ENCODE data around the gene HRH1.
"Not testable (repeated sequence)": the region's sequence is repeated elsewhere in the genome, so short reads cannot be mapped to it uniquely, and the experiment has no call there.

The HRH1 gene

GRCh38 chr3:11206316-11206715 lies 52.0 kb downstream of the HRH1 start:
- no peaks in the 10 kb centered on the region for H3K36me3 ChIP-seq (ENCODE audit: control insufficient read depth in 2 of 2, insufficient read depth in 2 of 2, low read length in 2 of 2)
- H3K4me3 ChIP-seq (ENCODE audit: low read length in 2 of 2): no peak overlapping the region
- H3K4me1 ChIP-seq (ENCODE audit: control insufficient read depth, insufficient read depth, low read length): peaks cover under 1% of the 10 kb centered on the region
- H3K27ac ChIP-seq (ENCODE audit: low read length): no peak overlapping the region
- H3K9me3 ChIP-seq (ENCODE audit: control insufficient read depth in 2 of 2, low read length in 2 of 2): no peaks in the 10 kb centered on the region
- H3K27me3 ChIP-seq (ENCODE audit: control insufficient read depth in 1 of 2, insufficient read depth in 2 of 2, low read length in 2 of 2): peaks cover 0 to under 1% of the 10 kb centered on the region in 2 donors
- H3K9ac ChIP-seq (ENCODE audit: low read length in 2 of 2): no peak overlapping the region

GRCh38 chr3:11206953-11207352 lies 52.7 kb downstream of the HRH1 start:
- H3K4me3 ChIP-seq (ENCODE audit: low read length in 2 of 2): no peak overlapping the region
- no peak overlapping the region for H3K27ac ChIP-seq (ENCODE audit: low read length)
- no peaks in the 10 kb centered on the region for H3K9me3 ChIP-seq (ENCODE audit: control insufficient read depth in 2 of 2, low read length in 2 of 2)
- H3K36me3 ChIP-seq (ENCODE audit: control insufficient read depth in 2 of 2, insufficient read depth in 2 of 2, low read length in 2 of 2): no peaks in the 10 kb centered on the region
- no peaks in the 10 kb centered on the region for H3K27me3 ChIP-seq (ENCODE audit: control insufficient read depth in 1 of 2, insufficient read depth in 2 of 2, low read length in 2 of 2)
- no peak overlapping the region for H3K9ac ChIP-seq (ENCODE audit: low read length in 2 of 2)
- H3K4me1 ChIP-seq (ENCODE audit: control insufficient read depth, insufficient read depth, low read length): peaks cover 3% of the 10 kb centered on the region

GRCh38 chr3:11211531-11212298 lies 57.4 kb downstream of the HRH1 start:
- H3K36me3 ChIP-seq (ENCODE audit: control insufficient read depth in 2 of 2, insufficient read depth in 2 of 2, low read length in 2 of 2): no peaks in the 10 kb centered on the region
- no peaks in the 10 kb centered on the region for H3K9me3 ChIP-seq (ENCODE audit: control insufficient read depth in 2 of 2, low read length in 2 of 2)
- H3K4me3 ChIP-seq (ENCODE audit: low read length in 2 of 2): no peak overlapping the region
- no peak overlapping the region for H3K9ac ChIP-seq (ENCODE audit: low read length in 2 of 2)
- H3K27me3 ChIP-seq (ENCODE audit: control insufficient read depth in 1 of 2, insufficient read depth in 2 of 2, low read length in 2 of 2): no peaks in the 10 kb centered on the region
- H3K4me1 ChIP-seq (ENCODE audit: control insufficient read depth, insufficient read depth, low read length): peaks cover 3% of the 10 kb centered on the region
- H3K27ac ChIP-seq (ENCODE audit: low read length): no peak overlapping the region

- no peak overlapping the region for H3K4me3 ChIP-seq (ENCODE audit: low read length in 2 of 2)
- no peak overlapping the region for H3K9ac ChIP-seq (ENCODE audit: low read length in 2 of 2)
- H3K36me3 ChIP-seq (ENCODE audit: control insufficient read depth in 2 of 2, insufficient read depth in 2 of 2, low read length in 2 of 2): no peaks in the 10 kb centered on the region
- no peaks in the 10 kb centered on the region for H3K27me3 ChIP-seq (ENCODE audit: control insufficient read depth in 1 of 2, insufficient read depth in 2 of 2, low read length in 2 of 2)
- peaks cover 3% of the 10 kb centered on the region for H3K4me1 ChIP-seq (ENCODE audit: control insufficient read depth, insufficient read depth, low read length)
- H3K9me3 ChIP-seq (ENCODE audit: control insufficient read depth in 2 of 2, low read length in 2 of 2): no peaks in the 10 kb centered on the region
- H3K27ac ChIP-seq (ENCODE audit: low read length): no peak overlapping the region
These were observed 58.0 kb downstream of the HRH1 start for GRCh38 chr3:11212299-11212608.

GRCh38 chr3:11212784-11213183 lies 58.5 kb downstream of the HRH1 start:
- Histone ChIP-seq H3K4me3 (ENCODE audit: low read length in 2 of 2) (no peak overlapping the region), H3K9ac (ENCODE audit: low read length in 2 of 2) (no peak overlapping the region), H3K36me3 (ENCODE audit: control insufficient read depth in 2 of 2, insufficient read depth in 2 of 2, low read length in 2 of 2) (no peaks in the 10 kb centered on the region), H3K9me3 (ENCODE audit: control insufficient read depth in 2 of 2, low read length in 2 of 2) (no peaks in the 10 kb centered on the region), H3K27ac (ENCODE audit: low read length) (no peak overlapping the region), H3K4me1 (ENCODE audit: control insufficient read depth, insufficient read depth, low read length) (peaks cover 3% of the 10 kb centered on the region), H3K27me3 (ENCODE audit: control insufficient read depth in 1 of 2, insufficient read depth in 2 of 2, low read length in 2 of 2) (no peaks in the 10 kb centered on the region)

- no peak overlapping the region for H3K4me3 ChIP-seq (ENCODE audit: low read length in 2 of 2)
- H3K27me3 ChIP-seq (ENCODE audit: control insufficient read depth in 1 of 2, insufficient read depth in 2 of 2, low read length in 2 of 2): no peaks in the 10 kb centered on the region
- no peaks in the 10 kb centered on the region for H3K36me3 ChIP-seq (ENCODE audit: control insufficient read depth in 2 of 2, insufficient read depth in 2 of 2, low read length in 2 of 2)
- no peak overlapping the region for H3K27ac ChIP-seq (ENCODE audit: low read length)
- H3K4me1 ChIP-seq (ENCODE audit: control insufficient read depth, insufficient read depth, low read length): peaks cover 3% of the 10 kb centered on the region
- no peaks in the 10 kb centered on the region for H3K9me3 ChIP-seq (ENCODE audit: control insufficient read depth in 2 of 2, low read length in 2 of 2)
- H3K9ac ChIP-seq (ENCODE audit: low read length in 2 of 2): no peak overlapping the region
These were observed 59.6 kb downstream of the HRH1 start for GRCh38 chr3:11213810-11214450.

GRCh38 chr3:11214451-11214978 lies 60.2 kb downstream of the HRH1 start:
- no peak overlapping the region for H3K27ac ChIP-seq (ENCODE audit: low read length)
- no peaks in the 10 kb centered on the region for H3K36me3 ChIP-seq (ENCODE audit: control insufficient read depth in 2 of 2, insufficient read depth in 2 of 2, low read length in 2 of 2)

GRCh38 chr3:11217370-11217769 lies 63.1 kb downstream of the HRH1 start:
- H3K4me1 ChIP-seq (ENCODE audit: control insufficient read depth, insufficient read depth, low read length); H3K27me3 ChIP-seq (ENCODE audit: control insufficient read depth in 1 of 2, insufficient read depth in 2 of 2, low read length in 2 of 2); H3K9ac ChIP-seq (ENCODE audit: low read length in 2 of 2); H3K27ac ChIP-seq (ENCODE audit: low read length); H3K4me3 ChIP-seq (ENCODE audit: low read length in 2 of 2); H3K36me3 ChIP-seq (ENCODE audit: control insufficient read depth in 2 of 2, insufficient read depth in 2 of 2, low read length in 2 of 2); H3K9me3 ChIP-seq (ENCODE audit: control insufficient read depth in 2 of 2, low read length in 2 of 2): not testable (repeated sequence)

More at GRCh38 chr3:11214451-11214978, 60.2 kb downstream of the HRH1 start:
- no peaks in the 10 kb centered on the region for H3K9me3 ChIP-seq (ENCODE audit: control insufficient read depth in 2 of 2, low read length in 2 of 2)
- H3K9ac ChIP-seq (ENCODE audit: low read length in 2 of 2): no peak overlapping the region
- no peaks in the 10 kb centered on the region for H3K27me3 ChIP-seq (ENCODE audit: control insufficient read depth in 1 of 2, insufficient read depth in 2 of 2, low read length in 2 of 2)
- H3K4me1 ChIP-seq (ENCODE audit: control insufficient read depth, insufficient read depth, low read length): peaks cover 3% of the 10 kb centered on the region
- H3K4me3 ChIP-seq (ENCODE audit: low read length in 2 of 2): no peak overlapping the region

- H3K9ac ChIP-seq (ENCODE audit: low read length in 2 of 2): no peak overlapping the region
- no peaks in the 10 kb centered on the region for H3K9me3 ChIP-seq (ENCODE audit: control insufficient read depth in 2 of 2, low read length in 2 of 2)
- H3K4me3 ChIP-seq (ENCODE audit: low read length in 2 of 2): no peak overlapping the region
- H3K4me1 ChIP-seq (ENCODE audit: control insufficient read depth, insufficient read depth, low read length): no peaks in the 10 kb centered on the region
- no peaks in the 10 kb centered on the region for H3K27me3 ChIP-seq (ENCODE audit: control insufficient read depth in 1 of 2, insufficient read depth in 2 of 2, low read length in 2 of 2)
- no peaks in the 10 kb centered on the region for H3K36me3 ChIP-seq (ENCODE audit: control insufficient read depth in 2 of 2, insufficient read depth in 2 of 2, low read length in 2 of 2)
- H3K27ac ChIP-seq (ENCODE audit: low read length): no peak overlapping the region
These were observed 65.9 kb downstream of the HRH1 start for GRCh38 chr3:11220230-11220629.

GRCh38 chr3:11221818-11222415 lies 67.6 kb downstream of the HRH1 start:
- Histone ChIP-seq H3K9me3 (ENCODE audit: control insufficient read depth in 2 of 2, low read length in 2 of 2) (no peaks in the 10 kb centered on the region), H3K9ac (ENCODE audit: low read length in 2 of 2) (no peak overlapping the region), H3K27me3 (ENCODE audit: control insufficient read depth in 1 of 2, insufficient read depth in 2 of 2, low read length in 2 of 2) (no peaks in the 10 kb centered on the region), H3K4me3 (ENCODE audit: low read length in 2 of 2) (no peak overlapping the region), H3K4me1 (ENCODE audit: control insufficient read depth, insufficient read depth, low read length) (no peaks in the 10 kb centered on the region), H3K36me3 (ENCODE audit: control insufficient read depth in 2 of 2, insufficient read depth in 2 of 2, low read length in 2 of 2) (no peaks in the 10 kb centered on the region), H3K27ac (ENCODE audit: low read length) (no peak overlapping the region)

GRCh38 chr3:11224010-11224409 lies 69.7 kb downstream of the HRH1 start:
- no peak overlapping the region for H3K4me3 ChIP-seq (ENCODE audit: low read length in 2 of 2)
- H3K9me3 ChIP-seq (ENCODE audit: control insufficient read depth in 2 of 2, low read length in 2 of 2): no peaks in the 10 kb centered on the region
- H3K36me3 ChIP-seq (ENCODE audit: control insufficient read depth in 2 of 2, insufficient read depth in 2 of 2, low read length in 2 of 2): no peaks in the 10 kb centered on the region
- no peak overlapping the region for H3K27ac ChIP-seq (ENCODE audit: low read length)
- H3K9ac ChIP-seq (ENCODE audit: low read length in 2 of 2): no peak overlapping the region
- no peaks in the 10 kb centered on the region for H3K4me1 ChIP-seq (ENCODE audit: control insufficient read depth, insufficient read depth, low read length)
- H3K27me3 ChIP-seq (ENCODE audit: control insufficient read depth in 1 of 2, insufficient read depth in 2 of 2, low read length in 2 of 2): no peaks in the 10 kb centered on the region

All from stomach smooth muscle (tissue), 2 donors.